Mesothelial cell of epicardium (in vitro differentiated cells): ENCODE data around the gene CBL. TPM values are rescaled to one million over a fixed set of nuclear protein-coding genes. Genes with fewer than 3 reads are reported as not detected.

ENCODE experiments used
- DNase-seq, 2 experiments: peaks; one replicate each; pipeline ENCODE4 v3.0.0; 2021; ENCODE audit warnings: low spot score in 2 of 2; ENCODE audit not compliant: unreplicated experiment in 2 of 2
- H3K27ac Mint-ChIP-seq: 2 replicates; pipeline ENCODE4 v1.8.0; 2021; ENCODE audit warnings: mixed read lengths
- H3K27me3 Mint-ChIP-seq: 2 replicates; pipeline ENCODE4 v1.8.0; 2021; ENCODE audit warnings: low read depth, mixed read lengths
- H3K36me3 Mint-ChIP-seq: 2 replicates; pipeline ENCODE4 v1.8.0; 2021; ENCODE audit warnings: mixed read lengths
- H3K4me1 Mint-ChIP-seq: 2 replicates; pipeline ENCODE4 v1.8.0; 2021; ENCODE audit warnings: mixed read lengths
- H3K4me3 Mint-ChIP-seq: 2 replicates; pipeline ENCODE4 v1.8.0; 2021; ENCODE audit warnings: mild to moderate bottlenecking, moderate library complexity, mixed read lengths
- H3K9me3 Mint-ChIP-seq: 2 replicates; pipeline ENCODE4 v1.8.0; 2021; ENCODE audit warnings: mixed read lengths
- CTCF ChIP-seq: fragments of 200-600 bp; sonication (generic); IDR thresholded peaks from one replicate; pipeline ENCODE4 v1.5.0; 2021; ENCODE audit warnings: antibody characterized with exemption; ENCODE audit not compliant: unreplicated experiment
- total RNA-seq: library from RNA; stranded (reverse); gene quantifications from 3 replicates; pipeline ENCODE4 v1.2.1, GENCODE V29; 2021

CBL gene
- total RNA-seq, 1 donor from 2014 or later = 27.5 TPM

DNA sequence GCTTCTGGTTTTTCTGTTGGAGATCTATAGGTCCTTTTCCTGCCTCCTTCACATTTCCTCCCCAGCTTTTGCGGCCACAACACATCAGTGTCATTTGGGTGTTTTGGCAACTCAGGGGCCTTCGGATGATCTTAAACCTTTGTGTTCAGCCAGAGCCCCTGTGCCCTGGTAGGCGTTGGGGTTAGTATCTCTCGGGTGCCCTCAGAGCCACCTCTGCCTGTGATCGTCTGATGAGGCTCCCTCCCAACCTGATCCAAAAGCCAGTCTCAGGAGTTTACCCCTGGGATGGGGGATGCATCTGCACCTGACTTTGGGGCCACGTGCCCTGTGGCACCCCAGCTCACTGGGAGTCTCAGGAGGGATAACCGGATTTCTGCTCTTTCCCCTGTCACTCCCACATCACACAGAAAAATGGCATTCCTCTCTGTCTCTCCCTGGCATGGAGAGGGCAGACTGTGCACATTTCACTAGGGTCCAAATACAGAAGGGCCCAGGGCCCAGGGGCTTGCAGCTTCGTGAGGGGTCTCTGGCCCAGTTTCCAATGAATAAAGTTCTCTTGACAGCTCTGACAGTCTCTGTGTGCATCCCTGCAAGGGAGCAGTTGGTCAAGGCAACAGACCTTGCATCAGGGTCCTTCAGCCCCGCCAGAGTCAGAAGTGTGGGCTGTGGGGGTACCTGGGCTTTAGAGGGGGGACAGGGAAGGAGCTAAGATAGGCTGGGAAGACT, 130.8 kb downstream of the CBL start:
- Mint-ChIP-seq H3K27ac (peak overlapping the region; percentile 83), H3K4me1 (peaks cover 50% of the 10 kb centered on the region), H3K27me3 (peaks cover 23% of the 10 kb centered on the region), H3K36me3 (peaks cover 5% of the 10 kb centered on the region), H3K9me3 (no peaks in the 10 kb centered on the region), H3K4me3 (peak overlapping the region; percentile 99)
- DNase-seq = no peak
- no peak for TF ChIP-seq CTCF

DNA sequence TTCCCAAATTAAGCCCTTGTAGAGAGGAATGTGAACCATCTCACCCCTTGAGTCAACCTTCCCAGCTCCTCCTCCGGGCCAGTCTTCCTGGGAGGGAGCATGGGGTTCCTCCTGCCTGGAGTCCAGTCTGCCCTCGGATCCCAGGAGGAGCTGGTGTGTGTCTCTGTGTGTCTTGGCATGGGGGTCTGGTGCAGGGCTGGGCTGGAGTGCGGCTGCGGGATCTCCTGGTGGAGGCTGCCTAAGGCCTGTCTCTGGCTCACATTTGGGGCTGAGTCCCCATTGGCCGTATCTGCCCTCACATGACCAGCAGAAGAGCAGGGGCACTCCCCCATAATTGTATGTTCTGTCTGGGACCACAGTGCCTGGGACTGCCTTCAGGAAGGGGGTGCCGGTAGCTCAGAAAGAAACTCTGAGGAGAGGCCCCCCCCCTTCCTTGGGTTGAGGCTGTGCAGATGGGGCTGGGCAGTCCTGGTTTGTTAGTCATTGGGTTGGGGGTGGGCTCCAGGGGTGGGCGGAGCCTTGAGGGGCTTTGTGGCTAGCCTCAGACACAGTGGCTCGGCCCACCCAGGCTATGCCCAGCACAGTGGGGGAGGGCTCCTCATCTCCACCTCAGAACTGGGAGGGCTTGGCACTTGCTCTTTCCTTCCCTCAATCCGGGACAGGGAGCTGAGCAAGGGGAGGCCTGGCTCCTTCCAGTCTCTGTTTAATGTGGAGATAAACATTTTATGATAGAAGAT, 131.6 kb downstream of the CBL start:
- Mint-ChIP-seq H3K36me3 (peaks cover 5% of the 10 kb centered on the region), H3K27ac (peak overlapping the region; percentile 83), H3K4me1 (peaks cover 50% of the 10 kb centered on the region), H3K9me3 (no peaks in the 10 kb centered on the region), H3K27me3 (peaks cover 28% of the 10 kb centered on the region), H3K4me3 (peak overlapping the region; percentile 67)
- TF ChIP-seq CTCF = no peak
- peak in 1 of 2 experiments; percentile 46 for DNase-seq

DNA sequence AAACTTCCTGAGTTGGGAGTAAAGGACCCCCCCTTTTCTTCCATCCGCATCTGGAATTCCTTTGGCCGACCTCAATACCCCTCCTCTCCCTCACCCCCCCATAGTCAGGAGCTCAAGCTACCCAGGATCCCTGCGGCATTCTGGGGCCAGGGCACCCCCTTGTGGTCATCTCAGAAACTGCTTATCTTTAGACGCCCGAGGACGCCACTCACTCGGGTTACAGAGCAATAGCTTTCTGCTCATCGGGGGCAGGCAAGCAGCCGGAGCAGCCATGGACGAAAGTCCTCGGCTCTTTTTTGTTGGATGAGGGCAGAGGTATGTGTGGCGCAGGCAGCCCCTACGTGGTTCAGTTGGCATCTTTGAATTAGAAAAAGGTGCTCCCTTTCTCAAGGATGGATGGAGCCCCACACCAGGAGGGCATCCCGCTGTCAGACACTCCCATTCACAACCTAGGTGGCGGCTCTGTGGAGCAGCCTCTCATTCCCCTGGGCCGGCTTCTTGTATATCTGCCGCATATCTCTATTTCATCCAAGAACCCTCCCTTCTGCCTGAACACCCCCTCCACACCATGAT, 132.3 kb downstream of the CBL start:
- H3K36me3 Mint-ChIP-seq = peaks cover 5% of the 10 kb centered on the region
- no peaks in the 10 kb centered on the region for H3K9me3 Mint-ChIP-seq
- TF ChIP-seq CTCF = peak; percentile 76
- peaks cover 34% of the 10 kb centered on the region for H3K27me3 Mint-ChIP-seq
- DNase-seq = peak; percentile 52 to 88
- H3K4me3 Mint-ChIP-seq = peak overlapping the region; percentile 67
- H3K27ac Mint-ChIP-seq = peak overlapping the region; percentile 83
- peaks cover 50% of the 10 kb centered on the region for H3K4me1 Mint-ChIP-seq

DNA sequence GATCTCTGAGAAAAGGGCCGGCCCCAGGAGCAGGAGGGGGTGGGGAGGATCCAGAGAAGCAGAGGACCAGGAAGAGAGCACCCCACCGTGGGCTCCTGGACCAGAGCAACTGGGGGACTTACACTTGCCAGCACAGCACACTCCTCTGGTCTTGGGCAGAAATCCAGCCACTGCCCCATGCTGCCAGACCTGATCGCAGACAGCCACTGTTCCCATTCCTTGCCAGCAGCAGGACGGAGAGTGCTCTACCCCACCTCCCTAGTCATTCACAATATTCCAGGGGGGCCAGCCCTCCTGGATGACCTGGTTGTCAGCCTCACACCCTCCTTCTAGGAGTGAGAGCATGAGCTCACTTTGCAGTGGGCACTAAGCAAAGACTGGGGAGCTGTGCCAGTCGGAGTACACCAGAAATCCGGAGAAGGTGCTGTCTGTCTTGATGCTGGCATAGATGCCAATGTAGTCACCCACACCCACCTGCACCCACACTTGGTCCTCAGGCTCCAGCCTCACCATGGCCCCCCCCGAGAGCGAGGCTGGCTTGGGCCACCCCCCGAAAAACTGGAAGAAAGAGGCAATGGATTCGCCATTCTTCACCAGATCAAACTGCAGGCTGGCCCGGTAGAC, 132.9 kb downstream of the CBL start:
- peaks cover 39% of the 10 kb centered on the region for H3K27me3 Mint-ChIP-seq
- H3K36me3 Mint-ChIP-seq = peaks cover 5% of the 10 kb centered on the region
- peak overlapping the region; percentile 67 for H3K4me3 Mint-ChIP-seq
- no peaks in the 10 kb centered on the region for H3K9me3 Mint-ChIP-seq
- H3K27ac Mint-ChIP-seq = peak overlapping the region; percentile 83
- peaks cover 48% of the 10 kb centered on the region for H3K4me1 Mint-ChIP-seq
- no peak for DNase-seq
- TF ChIP-seq CTCF = no peak

DNA sequence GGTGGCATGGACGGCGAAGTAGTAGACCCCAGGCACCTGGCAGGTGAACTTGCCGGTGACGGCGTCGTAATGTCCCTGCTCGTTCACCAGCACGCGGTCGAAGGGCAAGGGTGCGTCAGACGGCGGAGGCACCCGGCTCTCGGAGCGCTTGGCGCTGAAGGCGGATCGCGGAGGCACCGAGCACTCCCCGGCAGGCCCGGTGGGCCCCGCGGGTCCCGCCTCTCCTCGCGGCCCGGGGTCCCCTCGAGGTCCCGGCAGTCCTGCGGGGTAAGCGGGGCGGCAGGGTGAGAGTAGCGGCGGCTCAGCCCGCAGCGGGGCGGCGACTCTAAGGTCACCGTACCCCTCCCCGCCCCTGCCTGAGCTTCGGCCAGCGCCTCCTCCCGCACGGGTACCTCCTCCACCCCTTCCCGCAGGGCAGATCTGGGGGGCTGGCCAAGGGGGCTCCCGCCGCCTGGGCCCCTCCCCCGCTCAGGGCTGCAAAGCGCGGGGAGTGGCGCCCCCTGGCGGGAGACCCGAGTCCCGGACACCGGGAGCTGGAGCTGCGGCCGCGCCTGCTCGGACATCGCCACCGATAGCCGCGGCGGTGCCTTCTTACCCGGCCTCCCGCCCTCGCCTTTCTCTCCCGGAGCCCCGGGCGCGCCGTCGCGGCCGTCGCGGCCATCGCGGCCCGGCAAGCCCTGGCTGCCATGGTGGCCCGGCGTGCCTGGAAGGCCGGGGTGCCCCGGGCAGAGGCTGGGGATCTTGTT, 133.6 kb downstream of the CBL start:
- peaks cover 44% of the 10 kb centered on the region for H3K27me3 Mint-ChIP-seq
- peaks cover 47% of the 10 kb centered on the region for H3K4me1 Mint-ChIP-seq
- TF ChIP-seq CTCF = peak; percentile 96
- H3K36me3 Mint-ChIP-seq = peaks cover 5% of the 10 kb centered on the region
- no peak overlapping the region for H3K27ac Mint-ChIP-seq
- no peaks in the 10 kb centered on the region for H3K9me3 Mint-ChIP-seq
- peak overlapping the region; percentile 67 for H3K4me3 Mint-ChIP-seq
- peak in 1 of 2 experiments; percentile 76 for DNase-seq
